Measurements from ENCODE around the gene CADPS2.

- TF ChIP-seq CTCF (IDR thresholded peaks at IDR 0.05) (no peak), ZFX (IDR thresholded peaks at IDR 0.05; ENCODE audit: borderline replicate concordance) (no peak)
Observed at GRCh38 chr7:122492007-122492406, 394.3 kb downstream of the CADPS2 start.
